ENCODE results near the gene UFC1. TPM values are rescaled to one million over a fixed set of nuclear protein-coding genes. Genes with fewer than 3 reads are reported as not detected.
A peak's percentile ranks its signal among the peaks of the same experiment; 100 is the strongest.

The UFC1 gene
- total RNA-seq, 1 donor: 111 TPM

DNA sequence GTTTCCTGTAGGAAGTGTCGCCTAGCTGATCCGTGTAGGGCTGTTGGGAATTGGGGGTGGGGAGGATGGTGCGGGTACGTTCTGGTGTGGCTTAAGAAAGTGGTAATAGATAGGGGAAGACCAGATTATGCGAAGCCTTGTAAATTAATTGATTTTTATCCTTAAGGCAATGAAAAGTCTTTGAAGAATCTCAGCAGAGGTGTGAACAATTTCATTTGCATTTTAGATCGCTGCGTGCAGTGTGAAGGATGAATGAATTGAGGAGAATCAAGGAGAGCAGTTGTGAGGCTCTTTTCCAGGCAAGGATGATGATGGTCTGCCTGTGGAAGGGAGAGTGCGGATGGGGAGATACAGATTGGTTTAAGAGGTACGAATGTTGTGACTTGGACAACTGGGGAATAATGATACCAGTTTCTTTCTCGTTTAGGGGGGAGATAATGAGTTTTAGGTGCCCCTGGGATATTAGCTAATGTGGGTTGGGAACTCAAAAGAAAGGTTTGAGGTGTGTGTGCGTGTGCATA is 20.5 kb upstream of the UFC1 start:
- peak overlapping the region; percentile 99 for H3K4me3 ChIP-seq (ENCODE audit: low read depth, low read length)
- TF ChIP-seq, protein P1, sequence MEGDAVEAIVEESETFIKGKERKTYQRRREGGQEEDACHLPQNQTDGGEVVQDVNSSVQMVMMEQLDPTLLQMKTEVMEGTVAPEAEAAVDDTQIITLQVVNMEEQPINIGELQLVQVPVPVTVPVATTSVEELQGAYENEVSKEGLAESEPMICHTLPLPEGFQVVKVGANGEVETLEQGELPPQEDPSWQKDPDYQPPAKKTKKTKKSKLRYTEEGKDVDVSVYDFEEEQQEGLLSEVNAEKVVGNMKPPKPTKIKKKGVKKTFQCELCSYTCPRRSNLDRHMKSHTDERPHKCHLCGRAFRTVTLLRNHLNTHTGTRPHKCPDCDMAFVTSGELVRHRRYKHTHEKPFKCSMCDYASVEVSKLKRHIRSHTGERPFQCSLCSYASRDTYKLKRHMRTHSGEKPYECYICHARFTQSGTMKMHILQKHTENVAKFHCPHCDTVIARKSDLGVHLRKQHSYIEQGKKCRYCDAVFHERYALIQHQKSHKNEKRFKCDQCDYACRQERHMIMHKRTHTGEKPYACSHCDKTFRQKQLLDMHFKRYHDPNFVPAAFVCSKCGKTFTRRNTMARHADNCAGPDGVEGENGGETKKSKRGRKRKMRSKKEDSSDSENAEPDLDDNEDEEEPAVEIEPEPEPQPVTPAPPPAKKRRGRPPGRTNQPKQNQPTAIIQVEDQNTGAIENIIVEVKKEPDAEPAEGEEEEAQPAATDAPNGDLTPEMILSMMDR (IDR thresholded peaks at IDR 0.05; ENCODE audit: insufficient read depth, low read length): no peak
- no peak for DNase-seq (ENCODE audit: low read depth)

DNA sequence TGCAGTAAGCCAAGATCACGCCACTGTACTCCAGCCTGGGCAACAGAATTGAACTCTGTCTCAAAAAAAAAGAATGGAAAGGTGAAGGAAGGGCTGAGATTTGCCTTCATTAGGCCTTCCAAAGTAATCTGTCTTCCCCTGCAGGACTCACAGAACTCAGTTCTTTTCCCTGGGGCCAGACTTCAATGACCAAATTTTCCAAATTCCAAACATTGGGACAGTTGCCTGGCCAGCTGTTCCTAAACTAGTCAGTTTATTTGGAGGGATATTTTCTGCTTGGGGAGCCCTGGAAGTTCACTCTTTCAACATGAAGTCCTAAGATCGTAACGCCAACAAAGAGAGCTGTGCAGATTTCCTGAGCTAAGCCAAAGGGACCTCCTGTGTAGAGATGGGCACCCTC is 15.9 kb upstream of the UFC1 start:
- H3K4me3 ChIP-seq (ENCODE audit: low read depth, low read length): no peak overlapping the region
- no peak for DNase-seq (ENCODE audit: low read depth)
- TF ChIP-seq, protein P1 (IDR thresholded peaks at IDR 0.05; ENCODE audit: insufficient read depth, low read length): no peak

DNA sequence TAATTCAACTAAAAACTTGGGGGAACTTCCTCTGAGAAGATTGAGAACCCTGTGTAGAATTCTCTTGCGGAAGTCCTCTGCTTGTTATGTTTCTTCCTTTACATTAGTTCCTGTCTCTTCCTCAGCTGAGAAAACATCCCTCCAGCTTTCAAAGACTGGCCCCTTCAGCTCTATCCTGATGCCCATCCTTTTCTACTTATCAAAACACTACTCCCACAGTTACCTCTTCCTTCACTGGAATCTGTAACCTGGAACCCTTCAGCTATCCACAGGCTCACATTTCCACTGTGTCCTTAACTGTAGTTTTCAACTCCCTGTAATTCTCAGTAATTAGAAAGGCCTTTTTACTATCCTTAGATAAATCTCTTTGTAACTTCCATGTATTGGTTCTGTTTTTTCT is 15.3 kb upstream of the UFC1 start:
- TF ChIP-seq, protein P1 (IDR thresholded peaks at IDR 0.05; ENCODE audit: insufficient read depth, low read length): no peak
- no peak overlapping the region for H3K4me3 ChIP-seq (ENCODE audit: low read depth, low read length)
- no peak for DNase-seq (ENCODE audit: low read depth)

DNA sequence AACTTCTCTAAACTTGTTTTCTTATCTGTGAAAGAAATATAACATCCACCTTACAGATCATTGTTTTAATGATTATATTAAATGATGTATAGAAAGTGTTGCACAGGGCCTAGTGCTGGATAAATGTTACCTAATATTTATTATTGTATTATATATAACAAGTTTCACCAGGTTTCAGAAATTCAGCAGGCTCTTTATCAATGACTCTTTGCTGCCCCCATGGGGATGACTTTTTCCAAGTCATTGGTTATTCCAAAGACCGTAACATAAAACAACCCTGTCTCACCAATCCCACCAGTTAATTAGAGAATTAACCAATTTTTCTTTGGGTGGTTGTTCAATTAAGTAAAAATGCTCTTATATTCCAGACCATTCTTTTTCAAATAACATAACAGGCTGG is 14.0 kb upstream of the UFC1 start:
- H3K4me3 ChIP-seq (ENCODE audit: low read depth, low read length): no peak overlapping the region
- DNase-seq (ENCODE audit: low read depth): peak; percentile 76
- TF ChIP-seq, protein P1 (IDR thresholded peaks at IDR 0.05; ENCODE audit: insufficient read depth, low read length): peak; percentile 58

DNA sequence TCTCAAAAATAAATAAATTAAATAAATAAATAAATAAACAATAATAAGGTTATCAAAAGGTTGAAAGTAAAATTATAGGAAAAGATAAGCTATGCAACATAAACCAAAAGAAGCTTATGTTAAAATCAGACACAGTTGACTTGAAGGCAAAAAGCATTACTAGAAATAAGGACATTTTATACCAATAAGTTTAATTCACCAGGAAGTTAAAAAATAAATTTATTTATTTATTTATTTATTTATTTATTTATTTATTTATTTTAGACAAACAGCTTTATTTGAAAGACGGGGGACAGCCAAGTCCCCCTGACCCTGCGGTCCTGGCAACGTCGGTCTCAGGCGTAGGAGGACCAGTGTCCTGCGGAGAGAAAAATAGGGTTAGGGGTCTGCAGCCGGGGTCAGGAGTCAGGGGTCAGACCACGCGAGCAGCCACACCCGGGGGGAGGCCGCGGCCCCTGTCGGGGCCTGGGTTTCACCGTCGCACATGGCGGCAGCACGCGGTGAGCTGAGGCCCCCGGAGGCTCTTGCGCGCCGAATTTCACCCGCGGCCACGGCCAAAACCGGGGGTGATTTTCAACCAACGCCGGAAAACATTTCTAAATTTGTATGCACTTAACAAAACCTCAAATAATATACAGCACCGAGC is 12.9 kb upstream of the UFC1 start:
- no peak overlapping the region for H3K4me3 ChIP-seq (ENCODE audit: low read depth, low read length)
- DNase-seq (ENCODE audit: low read depth): no peak
- TF ChIP-seq, protein P1 (IDR thresholded peaks at IDR 0.05; ENCODE audit: insufficient read depth, low read length): no peak

DNA sequence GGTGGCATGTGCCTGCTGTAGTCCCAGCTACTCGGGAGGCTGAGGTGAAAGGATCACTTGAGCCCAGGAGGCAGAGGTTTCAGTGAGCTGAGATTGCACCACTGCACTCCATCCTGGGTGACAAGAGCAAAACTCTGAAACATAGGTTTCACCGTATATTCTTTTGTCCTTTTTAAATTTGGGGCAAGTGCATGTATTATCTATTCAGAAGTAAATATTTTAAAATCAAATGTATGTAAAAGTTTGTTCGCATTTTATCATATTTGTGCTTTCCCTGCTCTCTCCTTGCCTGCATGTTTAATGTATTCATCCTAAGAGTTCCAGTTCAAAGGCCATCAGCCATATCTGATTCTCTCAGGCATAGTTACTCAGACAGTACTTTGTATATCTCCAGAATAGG is 7.9 kb upstream of the UFC1 start:
- no peak overlapping the region for H3K4me3 ChIP-seq (ENCODE audit: low read depth, low read length)
- TF ChIP-seq, protein P1 (IDR thresholded peaks at IDR 0.05; ENCODE audit: insufficient read depth, low read length): no peak
- no peak for DNase-seq (ENCODE audit: low read depth)

DNA sequence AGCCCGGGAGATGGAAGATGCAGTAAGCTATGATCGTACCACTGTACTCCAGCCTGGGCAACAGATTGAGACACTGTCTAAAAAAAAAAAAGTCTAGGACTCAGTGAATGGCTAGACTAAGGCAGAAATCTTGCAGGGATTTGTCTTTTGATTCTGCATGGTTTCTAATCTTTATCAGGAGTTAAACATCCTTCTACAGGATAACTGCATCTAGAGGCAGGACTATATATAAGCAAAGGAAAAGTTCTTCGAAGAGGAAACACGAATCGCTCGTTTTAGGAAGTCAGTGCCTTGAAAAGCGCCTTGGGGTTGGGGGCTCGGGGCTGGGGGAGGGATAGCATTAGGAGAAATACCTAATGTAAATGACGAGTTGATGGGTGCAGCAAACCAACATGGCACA is 602 bp upstream of the UFC1 start:
- TF ChIP-seq, protein P1 (IDR thresholded peaks at IDR 0.05; ENCODE audit: insufficient read depth, low read length): no peak
- H3K4me3 ChIP-seq (ENCODE audit: low read depth, low read length): peak overlapping the region; percentile 98
- no peak for DNase-seq (ENCODE audit: low read depth)

Data from fibroblast of the aortic adventitia (primary cell).